HG03342 (cell line): ENCODE data around the gene TSC2.
A peak's percentile ranks its signal among the peaks of the same experiment; 100 is the strongest.

ENCODE experiments used
- ATAC-seq: cut with Tn5 transposase; IDR thresholded peaks from one replicate; pipeline ENCODE4 v1.9.1; 2021; ENCODE audit warnings: mild to moderate bottlenecking, moderate library complexity; ENCODE audit not compliant: unreplicated experiment

The TSC2 gene

GRCh38 chr16:2047330-2048115 lies at the start of gene TSC2, which contains the start of gene NTHL1:
TSS of gene TSC2 (plus strand) at chr16:2047985. CDS start at chr16:2048616, 631 bp downstream.
TSS of gene NTHL1 (minus strand) at chr16:2047834. CDS start at chr16:2047823, 11 bp downstream.
- ATAC-seq, result peak; percentile 90

GRCh38 chr16:1998360-1998835 lies 49.4 kb upstream of the TSC2 start:
- ATAC-seq, result no peak

- no peak for ATAC-seq
Measured at GRCh38 chr16:1998852-1999801, 48.7 kb upstream of the TSC2 start.

- no peak for ATAC-seq
Measured at GRCh38 chr16:1999866-2000514, 47.8 kb upstream of the TSC2 start.

- no peak for ATAC-seq
Measured at GRCh38 chr16:2001035-2001434, 46.8 kb upstream of the TSC2 start.

- ATAC-seq, result no peak
Measured at GRCh38 chr16:2001456-2002355, 46.1 kb upstream of the TSC2 start.

GRCh38 chr16:2002406-2003230 lies 45.2 kb upstream of the TSC2 start:
- no peak for ATAC-seq

- no peak for ATAC-seq
Measured at GRCh38 chr16:2003231-2003826, 44.5 kb upstream of the TSC2 start.

- ATAC-seq, result peak; percentile 64
Measured at GRCh38 chr16:2003827-2004641, 43.8 kb upstream of the TSC2 start.

GRCh38 chr16:2004795-2005517 lies 42.8 kb upstream of the TSC2 start:
- ATAC-seq, result no peak

- ATAC-seq, result no peak
Measured at GRCh38 chr16:2005646-2006045, 42.1 kb upstream of the TSC2 start.

- ATAC-seq, result no peak
Measured at GRCh38 chr16:2006317-2006716, 41.5 kb upstream of the TSC2 start.

GRCh38 chr16:2007081-2007836 lies 40.5 kb upstream of the TSC2 start:
- no peak for ATAC-seq

- no peak for ATAC-seq
Measured at GRCh38 chr16:2008009-2008526, 39.7 kb upstream of the TSC2 start.

GRCh38 chr16:2008631-2009163 lies 39.1 kb upstream of the TSC2 start:
- ATAC-seq, result no peak

GRCh38 chr16:2009164-2009711 lies 38.5 kb upstream of the TSC2 start:
- peak; percentile 33 for ATAC-seq
